ENCODE measurements around the gene STXBP6. TPM values are rescaled to one million over a fixed set of nuclear protein-coding genes. Genes with fewer than 3 reads are reported as not detected.

Gene STXBP6
- total RNA-seq, 1 donor from 2014 or later: 16.9 TPM

- DNase-seq (ENCODE audit: low read depth in 2 of 2): no peak
These were observed 160.1 kb downstream of the STXBP6 start for GRCh38 chr14:24889843-24890242.

GRCh38 chr14:24888532-24888931, 161.4 kb downstream of the STXBP6 start:
- DNase-seq (ENCODE audit: low read depth in 2 of 2): no peak

GRCh38 chr14:24887623-24888304, 162.2 kb downstream of the STXBP6 start:
- no peak for DNase-seq (ENCODE audit: low read depth in 2 of 2)

GRCh38 chr14:24885410-24885913, 164.5 kb downstream of the STXBP6 start:
- no peak for DNase-seq (ENCODE audit: low read depth in 2 of 2)

GRCh38 chr14:24883576-24883975, 166.4 kb downstream of the STXBP6 start:
- no peak for DNase-seq (ENCODE audit: low read depth in 2 of 2)

GRCh38 chr14:24881116-24881893, 168.6 kb downstream of the STXBP6 start:
- DNase-seq (ENCODE audit: low read depth in 2 of 2): no peak

GRCh38 chr14:24880689-24881088, 169.3 kb downstream of the STXBP6 start:
- no peak for DNase-seq (ENCODE audit: low read depth in 2 of 2)

GRCh38 chr14:24879661-24880386, 170.1 kb downstream of the STXBP6 start:
- peak in 1 of 2 donors; percentile 4 for DNase-seq (ENCODE audit: low read depth in 2 of 2)

- no peak for DNase-seq (ENCODE audit: low read depth in 2 of 2)
These were observed 173.0 kb downstream of the STXBP6 start for GRCh38 chr14:24876996-24877395.

GRCh38 chr14:24875991-24876878, 173.7 kb downstream of the STXBP6 start:
- DNase-seq (ENCODE audit: low read depth in 2 of 2): no peak

- no peak for DNase-seq (ENCODE audit: low read depth in 2 of 2)
These were observed 174.6 kb downstream of the STXBP6 start for GRCh38 chr14:24875203-24875838.

- DNase-seq (ENCODE audit: low read depth in 2 of 2): no peak
These were observed 175.3 kb downstream of the STXBP6 start for GRCh38 chr14:24874514-24875202.

- DNase-seq (ENCODE audit: low read depth in 2 of 2): no peak
These were observed 176.4 kb downstream of the STXBP6 start for GRCh38 chr14:24873551-24873950.

GRCh38 chr14:24870949-24871701, 178.8 kb downstream of the STXBP6 start:
- no peak for DNase-seq (ENCODE audit: low read depth in 2 of 2)

- no peak for DNase-seq (ENCODE audit: low read depth in 2 of 2)
These were observed 181.6 kb downstream of the STXBP6 start for GRCh38 chr14:24868389-24868788.

GRCh38 chr14:24866067-24866639, 183.8 kb downstream of the STXBP6 start:
- DNase-seq (ENCODE audit: low read depth in 2 of 2): no peak

GRCh38 chr14:24863968-24864684, 185.8 kb downstream of the STXBP6 start:
- DNase-seq (ENCODE audit: low read depth in 2 of 2): no peak

- no peak for DNase-seq (ENCODE audit: low read depth in 2 of 2)
These were observed 188.8 kb downstream of the STXBP6 start for GRCh38 chr14:24861083-24861630.
